ENCODE results near the gene C1orf122.

DNA sequence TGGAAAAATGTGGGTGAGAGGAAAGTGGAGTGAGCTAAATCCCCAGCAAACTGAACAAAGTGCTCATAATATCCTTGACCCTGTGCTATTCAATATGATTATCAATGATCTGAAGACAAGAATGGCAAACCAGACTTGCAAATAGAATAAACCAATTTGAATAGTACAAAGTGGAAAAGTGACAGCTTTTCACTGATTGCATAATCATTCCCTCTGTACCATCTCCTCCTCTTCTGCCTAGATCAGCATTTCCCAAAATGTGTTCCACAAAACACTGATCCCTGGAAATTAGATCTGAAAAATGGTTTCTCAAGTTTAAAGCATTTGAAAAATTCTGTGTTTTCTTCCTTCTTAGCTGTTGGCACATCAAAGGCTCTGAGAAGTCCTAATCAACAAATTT lies 43.7 kb downstream of the C1orf122 start:
- TF ChIP-seq ARNTL (CRISPR knock-in tag; IDR thresholded peaks at IDR 0.05; ENCODE audit: borderline replicate concordance, low read depth), result no peak
- no peak for TF ChIP-seq CREB5 (CRISPR knock-in tag; IDR thresholded peaks at IDR 0.05; ENCODE audit: low read depth)
